GM12878 (cell line): ENCODE results near the gene SMIM28. TPM values are rescaled to one million over a fixed set of nuclear protein-coding genes. Genes with fewer than 3 reads are reported as not detected.

Source experiments
- ATAC-seq: fragments of 200-7000 bp; cut with Tn5 transposase; 3 replicates; pipeline ENCODE4 v1.9.1; 2020; ENCODE audit warnings: mild to moderate bottlenecking, moderate library complexity
- BruUV-seq: library from RNA; stranded (reverse); fragments of 400-500 nt; replicated peaks from 2 replicates; lab custom pipeline; 2021; lab: Mats Ljungman, UMichigan
- CTCF ChIA-PET: fragments of 300-600 bp; sonication (Branson Sonifier 250); formaldehyde crosslinking; extraction: SDS; loops from one replicate; lab custom pipeline; 2021; ENCODE audit warnings: inconsistent platforms; lab: Yijun Ruan, JAX
- POLR2A ChIA-PET: fragments of 350-600 bp; formaldehyde crosslinking; extraction: SDS; loops from one replicate; lab custom pipeline; 2021; ENCODE audit warnings: inconsistent platforms; lab: Charles Lee
- RAD21 ChIA-PET: fragments of 300-600 bp; sonication (Branson Sonifier 250); formaldehyde crosslinking; loops from one replicate; lab custom pipeline; 2023; ENCODE audit warnings: antibody characterized with exemption; ENCODE audit not compliant: unreplicated experiment; lab: Charles Lee
- SMC1A ChIA-PET: fragments of 300-600 bp; sonication (Branson Sonifier 250); formaldehyde crosslinking; loops from one replicate; lab custom pipeline; 2023; ENCODE audit not compliant: unreplicated experiment, uncharacterized antibody; lab: Charles Lee
- DNase-seq: peaks from one replicate; pipeline ENCODE4 v3.0.0-alpha.2; 2011; ENCODE audit warnings: low read depth, low spot score
- FAIRE-seq: peaks from 3 replicates; lab custom pipeline; 2011; peaks lifted over from hg19 to GRCh38; lab: Jason Lieb, UNC
- H2AFZ ChIP-seq: 2 replicates; pipeline ENCODE4 v1.6.0; 2011; ENCODE audit warnings: low read depth, low read length, control low read depth; ENCODE audit not compliant: control insufficient read depth
- H3K27ac ChIP-seq: 2 replicates; pipeline ENCODE4 v1.5.1; 2011; ENCODE audit warnings: control low read depth; ENCODE audit not compliant: control insufficient read depth, insufficient read depth
- H3K27me3 ChIP-seq, 2 experiments: replicated peaks in 1 of 2; 2 replicates each; pipeline versions ENCODE4 v1.6.0 to v1.6.1; 2011; ENCODE audit warnings: low read length in 1 of 2; ENCODE audit not compliant: control insufficient read depth in 2 of 2, insufficient read depth in 2 of 2
- H3K36me3 ChIP-seq, 2 experiments: 2 replicates each; pipeline ENCODE4 v1.5.1; 2011; ENCODE audit warnings: low read length in 1 of 2; ENCODE audit not compliant: control insufficient read depth in 2 of 2, insufficient read depth in 2 of 2
- H3K4me1 ChIP-seq: 2 replicates; pipeline ENCODE4 v1.6.1; 2011; ENCODE audit warnings: mild to moderate bottlenecking, low read length, moderate library complexity, mixed read lengths; ENCODE audit not compliant: control insufficient read depth, insufficient read depth
- H3K4me2 ChIP-seq: 2 replicates; pipeline ENCODE4 v1.6.0; 2011; ENCODE audit warnings: control low read depth; ENCODE audit not compliant: control insufficient read depth, insufficient read depth
- H3K4me3 ChIP-seq: fragments of 200-600 bp; sonication (generic); 2 replicates; pipeline ENCODE4 v1.5.1; 2016
- H3K79me2 ChIP-seq: 2 replicates; pipeline ENCODE4 v1.6.0; 2011; ENCODE audit warnings: low read length; ENCODE audit not compliant: control insufficient read depth, insufficient read depth
- H3K9ac ChIP-seq: 2 replicates; pipeline ENCODE4 v1.8.0; 2011; ENCODE audit warnings: low read length, control low read depth, mixed read lengths; ENCODE audit not compliant: control insufficient read depth, insufficient read depth
- H3K9me3 ChIP-seq: replicated peaks from 3 replicates; pipeline ENCODE4 v1.5.1; 2011; ENCODE audit warnings: mild to moderate bottlenecking, low read length; ENCODE audit not compliant: control insufficient read depth, insufficient read depth
- H4K20me1 ChIP-seq: 2 replicates; pipeline ENCODE4 v1.6.0; 2011; ENCODE audit not compliant: control insufficient read depth, insufficient read depth
- ASH2L ChIP-seq: fragments of 300-600, 200-600 bp; sonication (generic); IDR thresholded peaks from 2 replicates; pipeline ENCODE4 v1.6.1; 2017; ENCODE audit warnings: low read depth, mild to moderate bottlenecking, borderline replicate concordance
- BCLAF1 ChIP-seq: fragments of 450-650 bp; IDR thresholded peaks from 2 replicates; pipeline ENCODE4 v1.6.1; 2017; ENCODE audit warnings: antibody characterized with exemption, mild to moderate bottlenecking, moderate library complexity
- BRCA1 ChIP-seq: IDR thresholded peaks from 2 replicates; pipeline ENCODE4 v1.6.1; 2011; ENCODE audit warnings: low read depth, low read length, improper control_type of control experiment
- CBX5 ChIP-seq: sonication (generic); IDR thresholded peaks from 2 replicates; pipeline ENCODE4 v1.6.1; 2016; ENCODE audit warnings: low read depth, moderate library complexity, mild to moderate bottlenecking, inconsistent platforms
- CREM ChIP-seq: IDR thresholded peaks from 2 replicates; pipeline ENCODE4 v1.6.1; 2014; ENCODE audit warnings: antibody characterized with exemption, low read depth
- IKZF2 ChIP-seq, 2 experiments: fragments of 450-650 bp; IDR thresholded peaks; 2 replicates each; pipeline ENCODE4 v1.6.1; 2017; ENCODE audit warnings: mild to moderate bottlenecking in 2 of 2, moderate library complexity in 2 of 2
- NFYA ChIP-seq: IDR thresholded peaks from 2 replicates; pipeline ENCODE4 v1.6.1; 2011; ENCODE audit warnings: low read depth, mild to moderate bottlenecking, low read length, improper control_type of control experiment, borderline replicate concordance
- NR2C2 ChIP-seq: IDR thresholded peaks from 2 replicates; pipeline ENCODE4 v1.6.1; 2011; ENCODE audit warnings: borderline replicate concordance, low read depth; ENCODE audit not compliant: control insufficient read depth, insufficient read length
- PBX3 ChIP-seq: IDR thresholded peaks from 2 replicates; pipeline ENCODE4 v1.6.1; 2011; ENCODE audit warnings: mild to moderate bottlenecking, low read depth, low read length, moderate library complexity; ENCODE audit not compliant: insufficient replicate concordance
- RUNX3 ChIP-seq: IDR thresholded peaks from 2 replicates; pipeline ENCODE4 v1.6.1; 2012; ENCODE audit warnings: low read length, inconsistent platforms
- ZBTB33 ChIP-seq: fragments of 450-650 bp; IDR thresholded peaks from 2 replicates; pipeline ENCODE4 v1.6.1; 2017; ENCODE audit warnings: mild to moderate bottlenecking
- ZNF384 ChIP-seq: IDR thresholded peaks from 2 replicates; pipeline ENCODE4 v1.6.1; 2012; ENCODE audit warnings: low read depth, mild to moderate bottlenecking, low read length, improper control_type of control experiment, borderline replicate concordance
- WGBS: methylation state at CpG from one replicate; pipeline ENCODE4 v1.1.6; 2016; ENCODE audit warnings: low lambda C conversion rate; ENCODE audit not compliant: insufficient replicate concordance, insufficient coverage; ENCODE audit errors: missing lambda C conversion rate; 5-methylcytosine and 5-hydroxymethylcytosine counted together
- in situ Hi-C: fragments of 300-500 bp; cut with MboI; formaldehyde crosslinking; loops from 9 replicates; pipeline ENCODE4 v1.14.3; 2018; ENCODE audit warnings: mixed read lengths
- intact Hi-C: fragments of 100-400 bp; cut with micrococcal nuclease; formaldehyde crosslinking; loops from one replicate; pipeline ENCODE4 v1.14.2; 2022; ENCODE audit not compliant: unreplicated experiment
- polyA plus RNA-seq, 11 experiments: library from polyadenylated mRNA; depleted of rRNA in 4 of 11; unstranded in 6 of 11; stranded (reverse) in 5 of 11; fragments of >200 nt; fragmentation: Nextera tagmentation in 4 of 11; fragmentation: Illumina TruSeq in 1 of 11; extraction: Ambion mirVana in 4 of 11; extraction: Trizol in 1 of 11; gene quantifications; 1 replicate in 1 of 11; 2 replicates in 10 of 11; pipeline versions ENCODE4 v1.2.1 to v1.2.3, GENCODE V29; 2011 to 2016; ENCODE audit warnings: inconsistent platforms in 2 of 11, missing spikeins in 2 of 11, low read depth in 1 of 11
- total RNA-seq, 4 experiments: library from RNA; depleted of rRNA in 3 of 4; stranded (reverse); fragments of >200 nt in 3 of 4; fragmentation: Illumina TruSeq in 1 of 4; extraction: Trizol in 1 of 4; gene quantifications; 2 replicates each; pipeline versions ENCODE4 v1.2.1 to v1.2.3, GENCODE V29; 2013 to 2021

Gene SMIM28
- total and polyA plus RNA-seq, 10 of the 15 experiments (the other 5 are each of a cell fraction or from before 2014, with no cell fraction given): not detected

GRCh38 chr6:138410048-138410735, 32.5 kb downstream of the SMIM28 start (continued):
- TF ChIP-seq ASH2L (no peak), NR2C2 (no peak), NFYA (no peak), BCLAF1 (no peak)

- no TSS peak for BruUV-seq
- Histone ChIP-seq H3K9ac (no peak overlapping the region), H3K4me1 (peaks cover 6% of the 10 kb centered on the region; the same call in 1 of the 2 replicates), H3K27ac (no peak overlapping the region), H2AFZ (no peak overlapping the region), H3K79me2 (no peaks in the 10 kb centered on the region), H3K4me2 (no peak overlapping the region), H3K4me3 (no peak overlapping the region), H3K9me3 (no peaks in the 10 kb centered on the region), H4K20me1 (no peaks in the 10 kb centered on the region), H3K36me3 (peaks cover 1 to 5% of the 10 kb centered on the region in 2 experiments; a peak in 3 of 4 replicates), H3K27me3 (no peaks in the 10 kb centered on the region)
- ChIA-PET RAD21 (no interaction called here), POLR2A (interaction anchor here (0.6 kb wide), 2 partner anchors 239 to 1723 kb away, joined by 3 read pairs; no protein-coding TSS in a partner anchor), CTCF (interaction anchor here (0.7 kb wide), 1 partner anchor 98 kb away, joined by 3 read pairs; no protein-coding TSS in a partner anchor), SMC1A (interaction anchor here (0.7 kb wide), 1 partner anchor 136 kb away, joined by 3 read pairs; no protein-coding TSS in a partner anchor)
- in situ Hi-C loops (no loop called here), intact Hi-C loops (no loop called here)
- DNase-seq: no peak
- peak; percentile 78 for ATAC-seq
- WGBS: 84% methylated on average over 6 of the region's 6 CpGs
- no peak for FAIRE-seq
- TF ChIP-seq RUNX3 (peak; percentile 90), BRCA1 (no peak), IKZF2 (IDR thresholded peaks at IDR 0.05) (peak; percentile 57 to 58; a peak in 3 of 4 replicates), ZBTB33 (no peak), NFYA (no peak), CREM (peak; percentile 64; the same call in 1 of the 2 replicates), ZNF384 (no peak), CBX5 (no peak), PBX3 (no peak)
These were observed 33.5 kb downstream of the SMIM28 start for GRCh38 chr6:138410972-138411880.
